Testis (tissue), 3 donors: Measurements from ENCODE around the gene TLCD4. TPM values are rescaled to one million over a fixed set of nuclear protein-coding genes. Genes with fewer than 3 reads are reported as not detected.

ENCODE experiments used
- DNase-seq: peaks from one replicate; pipeline ENCODE4 v3.0.0-alpha.2; 2019
- H3K27ac ChIP-seq, 2 donors: fragments of 200-600 bp; sonication (generic); one replicate each; pipeline ENCODE4 v1.5.1; 2019
- H3K27me3 ChIP-seq: fragments of 200-600 bp; sonication (generic); one replicate; pipeline ENCODE4 v1.5.1; 2019
- H3K36me3 ChIP-seq: fragments of 200-600 bp; sonication (generic); one replicate; pipeline ENCODE4 v1.5.1; 2017; ENCODE audit warnings: low read depth; ENCODE audit errors: missing control alignments
- H3K4me1 ChIP-seq: fragments of 200-600 bp; sonication (generic); one replicate; pipeline ENCODE4 v1.5.1; 2019
- H3K4me3 ChIP-seq, 2 donors: fragments of 200-600 bp; sonication (generic); one replicate each; pipeline ENCODE4 v1.5.1; 2017 to 2019
- H3K9me3 ChIP-seq: fragments of 200-600 bp; sonication (generic); one replicate; pipeline ENCODE4 v1.5.1; 2017
- CTCF ChIP-seq, 3 experiments: fragments of 450-650 bp in 2 of 3; fragments of 200-600 bp in 1 of 3; sonication (generic) in 1 of 3; IDR thresholded peaks; one replicate each; pipeline ENCODE4 v1.5.1; 2016 to 2019; ENCODE audit warnings: antibody characterized with exemption in 3 of 3, mild to moderate bottlenecking in 2 of 3, moderate library complexity in 1 of 3
- POLR2A ChIP-seq: fragments of 450-650 bp; IDR thresholded peaks from one replicate; pipeline ENCODE4 v1.6.1; 2017; ENCODE audit warnings: antibody characterized with exemption, mild to moderate bottlenecking, moderate library complexity
- WGBS, 2 donors: methylation state at CpG; one replicate each; pipeline ENCODE4 v1.1.5; 2018; 5-methylcytosine and 5-hydroxymethylcytosine counted together
- intact Hi-C: fragments of 100-400 bp; cut with DNase I; formaldehyde crosslinking; loops from one replicate; pipeline ENCODE4 v1.15.1; 2023; ENCODE audit warnings: low total_unique reads
- polyA plus RNA-seq: library from polyadenylated mRNA; stranded (reverse); fragments of 350-450 nt; fragmentation: Illumina TruSeq; extraction: RNeasy Lipid Tissue Mini Kit (QIAGEN cat#74804); gene quantifications from one replicate; pipeline ENCODE4 v1.2.3, GENCODE V29; 2014; ENCODE audit warnings: low read depth, low replicate concordance; ENCODE audit not compliant: insufficient read depth
- total RNA-seq, 2 donors: library from RNA; depleted of rRNA; stranded (reverse); fragments of >200 nt; gene quantifications; one replicate each; pipeline ENCODE4 v1.2.3, GENCODE V29; 2016

TLCD4 gene
- total and polyA plus RNA-seq, 3 donors from 2014 or later, result 7.2 to 25.2 (median 8.3) TPM

GRCh38 chr1:95108792-95109191 lies 8.4 kb upstream of the TLCD4 start:
- Histone ChIP-seq H3K36me3 (no peaks in the 10 kb centered on the region), H3K9me3 (no peaks in the 10 kb centered on the region), H3K4me3 (no peak overlapping the region), H3K27me3 (no peaks in the 10 kb centered on the region), H3K4me1 (no peaks in the 10 kb centered on the region), H3K27ac (no peak overlapping the region)
- intact Hi-C loops, result no loop called here
- no peak for DNase-seq
- WGBS, 2 donors, result 95 to 97% methylated on average over 2 of the region's 2 CpGs
- TF ChIP-seq POLR2A (no peak), CTCF (IDR thresholded peaks at IDR 0.05) (no peak)

GRCh38 chr1:95111014-95111413 lies 6.1 kb upstream of the TLCD4 start:
- H3K27ac ChIP-seq, result no peak overlapping the region
- H3K4me1 ChIP-seq, result no peaks in the 10 kb centered on the region
- 78% methylated on average over 1 of the region's 1 CpG for WGBS, 2 donors
- H3K36me3 ChIP-seq, result no peaks in the 10 kb centered on the region
- no peak for DNase-seq
- no peaks in the 10 kb centered on the region for H3K9me3 ChIP-seq
- no peak overlapping the region for H3K4me3 ChIP-seq
- TF ChIP-seq POLR2A, result no peak
- no peak for TF ChIP-seq CTCF (IDR thresholded peaks at IDR 0.05)
- intact Hi-C loops, result no loop called here
- no peaks in the 10 kb centered on the region for H3K27me3 ChIP-seq

- WGBS, 2 donors, result 94 to 100% methylated on average over 1 of the region's 1 CpG
- H3K4me3 ChIP-seq, result no peak overlapping the region
- no peak for DNase-seq
- H3K27me3 ChIP-seq, result no peaks in the 10 kb centered on the region
- H3K36me3 ChIP-seq, result no peaks in the 10 kb centered on the region
- peaks cover 2% of the 10 kb centered on the region for H3K4me1 ChIP-seq
- H3K9me3 ChIP-seq, result no peaks in the 10 kb centered on the region
- H3K27ac ChIP-seq, result no peak overlapping the region
- intact Hi-C loops, result no loop called here
- TF ChIP-seq CTCF (IDR thresholded peaks at IDR 0.05) (no peak), POLR2A (no peak)
Observed at GRCh38 chr1:95113684-95114083, 3.5 kb upstream of the TLCD4 start.

GRCh38 chr1:95115708-95116137 lies 1.4 kb upstream of the TLCD4 start:
- H3K9me3 ChIP-seq, result no peaks in the 10 kb centered on the region
- no peaks in the 10 kb centered on the region for H3K36me3 ChIP-seq
- intact Hi-C loops, result no loop called here
- H3K27me3 ChIP-seq, result no peaks in the 10 kb centered on the region
- H3K4me3 ChIP-seq, result no peak overlapping the region
- H3K4me1 ChIP-seq, result peaks cover 4% of the 10 kb centered on the region
- no peak for DNase-seq
- H3K27ac ChIP-seq, result no peak overlapping the region
- TF ChIP-seq CTCF (IDR thresholded peaks at IDR 0.05), result no peak
- TF ChIP-seq POLR2A, result no peak
- WGBS, 2 donors, result 59 to 72% methylated on average over 3 of the region's 3 CpGs

- Histone ChIP-seq H3K27ac (peak overlapping the region in 1 of 2 donors; percentile 77), H3K36me3 (no peaks in the 10 kb centered on the region), H3K4me3 (peak overlapping the region; percentile 62 to 80), H3K27me3 (no peaks in the 10 kb centered on the region), H3K9me3 (no peaks in the 10 kb centered on the region), H3K4me1 (peaks cover 4% of the 10 kb centered on the region)
- intact Hi-C loops, result no loop called here
- DNase-seq, result peak; percentile 77
- WGBS, 2 donors, result 1 to 5% methylated on average over 13 to 17 of the region's 17 CpGs
- TF ChIP-seq CTCF (IDR thresholded peaks at IDR 0.05) (peak; percentile 22 to 46 (median 44)), POLR2A (no peak)
Observed at GRCh38 chr1:95116580-95117206, 462 bp upstream of the TLCD4 start.
